Neuron (in vitro differentiated cells): ENCODE results near the gene ZBTB25.

Source experiments
- H2AFZ ChIP-seq: one replicate; pipeline ENCODE4 v1.6.1; 2013; ENCODE audit warnings: low read depth, mild to moderate bottlenecking, inconsistent platforms, low read length, moderate library complexity
- H3K27me3 ChIP-seq: one replicate; pipeline ENCODE4 v1.6.1; 2013; ENCODE audit warnings: low read length; ENCODE audit not compliant: insufficient read depth
- H3K36me3 ChIP-seq: one replicate; pipeline ENCODE4 v1.6.1; 2013; ENCODE audit warnings: low read length; ENCODE audit not compliant: insufficient read depth
- H3K4me1 ChIP-seq: one replicate; pipeline ENCODE4 v1.6.1; 2013; ENCODE audit warnings: low read length; ENCODE audit not compliant: insufficient read depth
- H3K4me3 ChIP-seq: 2 replicates; pipeline ENCODE4 v1.5.1; 2013; ENCODE audit warnings: mild to moderate bottlenecking, low read length, moderate library complexity
- H3K9me3 ChIP-seq: one replicate; pipeline ENCODE4 v1.6.1; 2013; ENCODE audit warnings: low read length

ZBTB25 gene

GRCh38 chr14:64407329-64407728 is 96.3 kb downstream of the ZBTB25 start:
- Histone ChIP-seq H3K4me1 (peaks cover 4% of the 10 kb centered on the region), H3K9me3 (no peaks in the 10 kb centered on the region), H2AFZ (no peak overlapping the region), H3K4me3 (no peak overlapping the region), H3K27me3 (no peaks in the 10 kb centered on the region), H3K36me3 (peaks cover 13% of the 10 kb centered on the region)

DNA sequence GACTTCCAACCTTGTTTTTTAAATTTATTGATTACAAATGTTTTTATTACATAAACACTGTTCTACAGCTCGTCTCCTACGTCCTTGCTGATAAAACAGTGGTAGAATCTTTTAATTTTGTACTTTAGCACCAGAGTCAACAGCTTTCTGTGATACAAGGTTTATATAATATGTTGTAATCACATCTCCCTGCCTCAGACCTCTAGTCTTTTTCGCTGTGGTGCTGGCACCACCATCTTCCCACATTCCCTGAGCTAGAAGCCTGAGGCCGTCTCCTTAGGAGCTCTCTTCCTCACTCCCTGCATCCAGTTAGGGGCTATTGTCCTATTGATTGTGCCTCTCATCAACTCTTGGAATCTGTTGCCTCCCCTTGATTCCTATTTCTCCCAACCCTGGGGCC is 98.3 kb downstream of the ZBTB25 start:
- Histone ChIP-seq H2AFZ (no peak overlapping the region), H3K9me3 (no peaks in the 10 kb centered on the region), H3K27me3 (no peaks in the 10 kb centered on the region), H3K4me3 (no peak overlapping the region), H3K4me1 (no peaks in the 10 kb centered on the region), H3K36me3 (peaks cover 10% of the 10 kb centered on the region)

DNA sequence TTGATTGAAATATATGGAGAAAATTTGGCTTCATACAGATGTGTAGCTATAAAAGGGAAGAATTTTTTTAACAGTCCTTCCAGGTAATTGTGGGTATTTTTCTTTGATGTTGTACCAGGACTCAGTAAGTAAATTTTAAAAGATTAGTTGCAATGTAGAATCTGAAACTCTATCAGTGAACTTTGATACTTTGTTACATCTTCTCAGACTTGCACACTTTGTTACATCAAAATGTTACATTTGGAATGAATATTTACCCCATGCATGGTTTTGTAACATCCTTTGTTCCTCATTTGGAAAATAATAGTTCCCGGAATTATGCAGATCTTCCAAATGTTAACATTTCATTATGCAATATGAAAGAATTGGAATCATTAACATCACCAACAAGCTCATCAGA is 101.7 kb downstream of the ZBTB25 start:
- no peak overlapping the region for H2AFZ ChIP-seq
- H3K27me3 ChIP-seq: no peaks in the 10 kb centered on the region
- H3K4me3 ChIP-seq: no peak overlapping the region
- no peaks in the 10 kb centered on the region for H3K4me1 ChIP-seq
- H3K9me3 ChIP-seq: no peaks in the 10 kb centered on the region
- peaks cover 8% of the 10 kb centered on the region for H3K36me3 ChIP-seq

DNA sequence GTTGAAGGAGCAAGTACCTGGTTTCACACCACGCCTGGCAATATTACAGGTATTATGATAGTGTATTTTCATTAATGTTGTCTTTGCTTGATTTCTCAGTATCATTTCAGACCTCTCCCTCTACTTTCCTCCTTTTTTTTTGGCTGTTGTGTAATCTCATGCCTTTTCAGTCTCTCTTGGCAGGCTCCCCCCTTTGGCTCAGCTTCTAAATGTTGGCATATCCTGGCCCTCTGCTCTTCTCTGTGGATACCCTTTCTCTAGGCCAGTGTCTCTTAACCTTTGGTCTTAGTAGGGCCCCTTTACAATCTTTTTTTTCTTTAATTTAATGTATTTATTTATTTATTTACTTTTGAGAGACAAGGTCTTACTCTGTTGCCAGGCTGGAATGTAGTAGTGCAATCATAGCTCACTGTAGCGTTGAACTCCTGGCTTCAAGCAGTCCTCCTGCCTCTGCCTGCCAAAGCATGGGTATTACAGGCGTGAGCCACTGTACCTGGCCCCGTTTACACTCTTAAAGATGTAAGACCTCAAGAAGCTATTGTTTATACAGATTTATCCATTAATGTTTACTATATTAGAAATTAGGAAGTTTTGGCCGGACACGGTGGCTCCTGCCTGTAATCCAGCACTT is 102.7 kb downstream of the ZBTB25 start:
- Histone ChIP-seq H3K36me3 (peaks cover 8% of the 10 kb centered on the region), H3K27me3 (no peaks in the 10 kb centered on the region), H2AFZ (no peak overlapping the region), H3K9me3 (no peaks in the 10 kb centered on the region), H3K4me3 (no peak overlapping the region), H3K4me1 (no peaks in the 10 kb centered on the region)
